GM23248 (cell line): ENCODE results near the gene STKLD1. TPM values are rescaled to one million over a fixed set of nuclear protein-coding genes. Genes with fewer than 3 reads are reported as not detected.

Experiments used
- DNase-seq: peaks from one replicate; pipeline ENCODE4 v3.0.0-alpha.2; 2015
- H2AFZ ChIP-seq: fragments of 200-600 bp; sonication (generic); 2 replicates; pipeline ENCODE4 v1.6.1; 2016; ENCODE audit warnings: antibody characterized with exemption
- H3F3A ChIP-seq: fragments of 200-600 bp; sonication (generic); 2 replicates; pipeline ENCODE4 v1.6.1; 2016; ENCODE audit warnings: mild to moderate bottlenecking, antibody characterized with exemption, mixed run types; ENCODE audit not compliant: insufficient read depth
- H3K27ac ChIP-seq: fragments of 200-600 bp; sonication (generic); 2 replicates; pipeline ENCODE4 v1.5.1; 2016; ENCODE audit warnings: mild to moderate bottlenecking
- H3K27me3 ChIP-seq: fragments of 200-600 bp; sonication (generic); replicated peaks from 2 replicates; pipeline ENCODE4 v1.6.1; 2016; ENCODE audit warnings: mild to moderate bottlenecking; ENCODE audit not compliant: insufficient read depth
- H3K36me3 ChIP-seq: fragments of 200-600 bp; sonication (generic); 2 replicates; pipeline ENCODE4 v1.6.1; 2016; ENCODE audit warnings: low read depth, mild to moderate bottlenecking
- H3K4me1 ChIP-seq: fragments of 200-600 bp; sonication (generic); 2 replicates; pipeline ENCODE4 v1.6.1; 2016; ENCODE audit warnings: mild to moderate bottlenecking; ENCODE audit not compliant: insufficient read depth
- H3K4me2 ChIP-seq: fragments of 200-600 bp; sonication (generic); one replicate; pipeline ENCODE4 v1.6.1; 2016; ENCODE audit warnings: mild to moderate bottlenecking; ENCODE audit not compliant: unreplicated experiment
- H3K4me3 ChIP-seq: fragments of 200-600 bp; sonication (generic); 2 replicates; pipeline ENCODE4 v1.5.1; 2016; ENCODE audit warnings: mild to moderate bottlenecking
- H3K79me2 ChIP-seq: fragments of 200-600 bp; sonication (generic); 2 replicates; pipeline ENCODE4 v1.6.1; 2016; ENCODE audit warnings: mild to moderate bottlenecking; ENCODE audit not compliant: insufficient read depth
- H3K9ac ChIP-seq: fragments of 200-600 bp; sonication (generic); 2 replicates; pipeline ENCODE4 v1.6.1; 2016; ENCODE audit warnings: mild to moderate bottlenecking
- H3K9me2 ChIP-seq: fragments of 200-600 bp; sonication (generic); 2 replicates; pipeline ENCODE4 v1.6.1; 2016; ENCODE audit warnings: mixed run types, mild to moderate bottlenecking, moderate library complexity; ENCODE audit not compliant: insufficient read depth
- H3K9me3 ChIP-seq: fragments of 200-600 bp; sonication (generic); one replicate; pipeline ENCODE4 v1.6.1; 2017; ENCODE audit warnings: low read depth
- H4K20me1 ChIP-seq: fragments of 200-600 bp; sonication (generic); 2 replicates; pipeline ENCODE4 v1.6.0; 2016; ENCODE audit not compliant: insufficient read depth
- EZH2 ChIP-seq: fragments of 200-600 bp; sonication (generic); IDR thresholded peaks from 2 replicates; pipeline ENCODE4 v1.6.1; 2018; ENCODE audit warnings: antibody characterized with exemption, mild to moderate bottlenecking; ENCODE audit not compliant: insufficient read depth, poor library complexity, severe bottlenecking
- EZH2phosphoT487 ChIP-seq: fragments of 200-600 bp; sonication (generic); IDR thresholded peaks from 2 replicates; pipeline ENCODE4 v1.6.1; 2018; ENCODE audit warnings: antibody characterized with exemption, moderate library complexity, mild to moderate bottlenecking, low read depth; ENCODE audit not compliant: insufficient read depth
- WGBS, 2 experiments: methylation state at CpG; one replicate each; pipeline ENCODE4 v1.1.6; 2015 to 2017; ENCODE audit warnings: low lambda C conversion rate in 2 of 2, low coverage in 1 of 2; ENCODE audit errors: missing lambda C conversion rate in 2 of 2; 5-methylcytosine and 5-hydroxymethylcytosine counted together
- in situ Hi-C: fragments of 300-500 bp; cut with MboI; formaldehyde crosslinking; loops from 2 replicates; pipeline ENCODE4 v1.15.0; 2020
- polyA plus RNA-seq: library from polyadenylated mRNA; unstranded; fragments of >200 nt; fragmentation: Nextera tagmentation; extraction: Ambion mirVana; gene quantifications from 2 replicates; pipeline ENCODE4 v1.2.1, GENCODE V29; 2016
- total RNA-seq: library from RNA; depleted of rRNA; stranded (reverse); fragments of >200 nt; shearing (Covaris generic); gene quantifications from 2 replicates; pipeline ENCODE4 v1.2.3, GENCODE V29; 2014

STKLD1 gene
- total and polyA plus RNA-seq, 2 experiments from 2014 or later, result 0.32 to 0.38 TPM

- no peak overlapping the region for H3K27ac ChIP-seq
- no peak overlapping the region for H3K4me2 ChIP-seq
- no peak overlapping the region for H2AFZ ChIP-seq
- no peaks in the 10 kb centered on the region for H4K20me1 ChIP-seq
- peaks cover 12% of the 10 kb centered on the region for H3K4me1 ChIP-seq
- H3F3A ChIP-seq, result peaks cover 14% of the 10 kb centered on the region
- WGBS, 2 experiments, result 83 to 88% methylated on average over 3 to 7 of the region's 7 CpGs
- H3K36me3 ChIP-seq, result no peaks in the 10 kb centered on the region; the same call in 1 of the 2 replicates
- H3K9me2 ChIP-seq, result no peaks in the 10 kb centered on the region
- no peak for DNase-seq
- no peaks in the 10 kb centered on the region; the same call in 1 of the 2 replicates for H3K27me3 ChIP-seq
- in situ Hi-C loops, result no loop called here
- no peak overlapping the region for H3K9ac ChIP-seq
- no peak overlapping the region for H3K4me3 ChIP-seq
- H3K79me2 ChIP-seq, result no peaks in the 10 kb centered on the region
- TF ChIP-seq EZH2, result no peak
- TF ChIP-seq EZH2phosphoT487, result no peak
- no peaks in the 10 kb centered on the region for H3K9me3 ChIP-seq
These were observed 26.5 kb downstream of the STKLD1 start for GRCh38 chr9:133402689-133403088.

GRCh38 chr9:133403766-133404453, 27.7 kb downstream of the STKLD1 start:
- Histone ChIP-seq H3K27ac (no peak overlapping the region), H3K79me2 (no peaks in the 10 kb centered on the region), H3K27me3 (no peaks in the 10 kb centered on the region), H2AFZ (no peak overlapping the region), H3F3A (peaks cover 14% of the 10 kb centered on the region), H3K36me3 (peaks cover 8% of the 10 kb centered on the region), H3K4me3 (no peak overlapping the region), H3K4me1 (peaks cover 12% of the 10 kb centered on the region), H3K9me3 (no peaks in the 10 kb centered on the region), H3K4me2 (no peak overlapping the region), H3K9ac (no peak overlapping the region), H3K9me2 (no peaks in the 10 kb centered on the region), H4K20me1 (no peaks in the 10 kb centered on the region)
- DNase-seq, result peak; percentile 33
- TF ChIP-seq EZH2 (no peak), EZH2phosphoT487 (no peak)
- 84 to 88% methylated on average over 15 to 16 of the region's 16 CpGs for WGBS, 2 experiments
- in situ Hi-C loops, result no loop called here

- no peak for DNase-seq
- H3K36me3 ChIP-seq, result peaks cover 8% of the 10 kb centered on the region
- no peaks in the 10 kb centered on the region for H3K9me2 ChIP-seq
- WGBS, 2 experiments, result 91% methylated on average over 12 of the region's 12 CpGs
- H3K4me1 ChIP-seq, result peaks cover 12% of the 10 kb centered on the region
- H3K4me3 ChIP-seq, result no peak overlapping the region
- H2AFZ ChIP-seq, result no peak overlapping the region
- H3K4me2 ChIP-seq, result no peak overlapping the region
- no peaks in the 10 kb centered on the region for H4K20me1 ChIP-seq
- H3K27ac ChIP-seq, result no peak overlapping the region
- in situ Hi-C loops, result no loop called here
- no peaks in the 10 kb centered on the region for H3K9me3 ChIP-seq
- TF ChIP-seq EZH2, result no peak
- TF ChIP-seq EZH2phosphoT487, result no peak
- H3F3A ChIP-seq, result peaks cover 19% of the 10 kb centered on the region
- no peaks in the 10 kb centered on the region for H3K79me2 ChIP-seq
- no peaks in the 10 kb centered on the region for H3K27me3 ChIP-seq
- no peak overlapping the region for H3K9ac ChIP-seq
These were observed 28.4 kb downstream of the STKLD1 start for GRCh38 chr9:133404454-133405002.

- Histone ChIP-seq H3K4me1 (peaks cover 12% of the 10 kb centered on the region), H3K79me2 (peaks cover under 1% of the 10 kb centered on the region; the same call in 1 of the 2 replicates), H3K9ac (peak overlapping the region; percentile 12; the same call in 1 of the 2 replicates), H3F3A (peaks cover 22% of the 10 kb centered on the region), H3K36me3 (peaks cover 13% of the 10 kb centered on the region), H3K9me3 (no peaks in the 10 kb centered on the region), H3K27me3 (no peaks in the 10 kb centered on the region), H4K20me1 (no peaks in the 10 kb centered on the region), H3K4me3 (no peak overlapping the region), H2AFZ (no peak overlapping the region), H3K27ac (peak overlapping the region; percentile 53), H3K4me2 (peak overlapping the region; percentile 12), H3K9me2 (no peaks in the 10 kb centered on the region)
- 54 to 55% methylated on average over 19 of the region's 19 CpGs for WGBS, 2 experiments
- peak; percentile 75 for DNase-seq
- in situ Hi-C loops, result no loop called here
- no peak for TF ChIP-seq EZH2
- TF ChIP-seq EZH2phosphoT487, result no peak
These were observed 29.6 kb downstream of the STKLD1 start for GRCh38 chr9:133405508-133406438.
